Hepatocyte (in vitro differentiated cells): ENCODE results near the gene TRIM16.
"Not testable (repeated sequence)": the region's sequence is repeated elsewhere in the genome, so short reads cannot be mapped to it uniquely, and the experiment has no call there.

Experiments used
- EZH2phosphoT487 ChIP-seq: fragments of 200-600 bp; sonication (generic); IDR thresholded peaks from one replicate; pipeline ENCODE4 v1.6.1; 2018; ENCODE audit warnings: antibody characterized with exemption, mild to moderate bottlenecking, low read depth, moderate library complexity; ENCODE audit not compliant: unreplicated experiment, severe bottlenecking
- TF ChIP-seq, protein P1 (sequence below): fragments of 200-600 bp; sonication (generic); IDR thresholded peaks from 2 replicates; pipeline ENCODE4 v1.5.1; 2016; ENCODE audit warnings: antibody characterized with exemption, mild to moderate bottlenecking; ENCODE audit not compliant: poor library complexity

DNA sequence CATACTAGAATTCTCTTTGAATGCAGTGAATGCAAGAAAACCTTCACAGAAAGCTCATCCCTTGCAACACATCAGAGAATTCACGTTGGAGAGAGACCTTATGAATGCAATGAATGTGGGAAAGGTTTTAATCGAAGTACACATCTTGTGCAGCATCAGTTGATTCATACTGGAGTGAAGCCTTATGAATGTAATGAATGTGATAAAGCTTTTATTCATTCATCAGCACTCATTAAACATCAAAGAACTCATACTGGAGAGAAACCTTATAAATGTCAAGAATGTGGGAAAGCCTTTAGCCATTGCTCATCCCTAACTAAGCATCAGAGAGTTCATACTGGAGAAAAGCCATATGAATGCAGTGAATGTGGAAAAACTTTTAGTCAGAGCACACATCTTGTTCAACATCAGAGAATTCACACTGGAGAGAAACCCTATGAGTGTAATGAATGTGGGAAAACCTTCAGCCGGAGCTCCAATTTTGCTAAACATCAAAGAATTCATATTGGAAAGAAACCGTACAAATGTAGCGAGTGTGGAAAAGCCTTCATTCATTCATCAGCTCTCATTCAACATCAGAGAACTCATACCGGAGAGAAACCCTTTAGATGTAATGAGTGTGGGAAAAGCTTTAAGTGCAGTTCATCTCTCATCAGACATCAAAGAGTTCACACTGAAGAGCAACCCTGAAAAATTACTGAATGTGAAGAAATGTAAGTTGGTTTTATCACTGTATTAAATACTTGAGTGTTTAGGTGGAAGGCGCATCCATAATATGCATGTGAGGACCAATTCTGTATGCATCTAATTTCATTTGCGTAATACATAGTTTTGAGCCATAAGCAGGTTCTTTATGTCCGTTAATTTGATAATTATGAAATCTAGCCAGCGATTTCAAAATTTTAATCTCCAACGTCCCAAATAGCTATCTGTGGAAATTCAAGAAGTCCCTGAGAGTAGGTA is 32.8 kb upstream of the TRIM16 start:
- not testable (repeated sequence) for TF ChIP-seq EZH2phosphoT487
- TF ChIP-seq, protein P1, sequence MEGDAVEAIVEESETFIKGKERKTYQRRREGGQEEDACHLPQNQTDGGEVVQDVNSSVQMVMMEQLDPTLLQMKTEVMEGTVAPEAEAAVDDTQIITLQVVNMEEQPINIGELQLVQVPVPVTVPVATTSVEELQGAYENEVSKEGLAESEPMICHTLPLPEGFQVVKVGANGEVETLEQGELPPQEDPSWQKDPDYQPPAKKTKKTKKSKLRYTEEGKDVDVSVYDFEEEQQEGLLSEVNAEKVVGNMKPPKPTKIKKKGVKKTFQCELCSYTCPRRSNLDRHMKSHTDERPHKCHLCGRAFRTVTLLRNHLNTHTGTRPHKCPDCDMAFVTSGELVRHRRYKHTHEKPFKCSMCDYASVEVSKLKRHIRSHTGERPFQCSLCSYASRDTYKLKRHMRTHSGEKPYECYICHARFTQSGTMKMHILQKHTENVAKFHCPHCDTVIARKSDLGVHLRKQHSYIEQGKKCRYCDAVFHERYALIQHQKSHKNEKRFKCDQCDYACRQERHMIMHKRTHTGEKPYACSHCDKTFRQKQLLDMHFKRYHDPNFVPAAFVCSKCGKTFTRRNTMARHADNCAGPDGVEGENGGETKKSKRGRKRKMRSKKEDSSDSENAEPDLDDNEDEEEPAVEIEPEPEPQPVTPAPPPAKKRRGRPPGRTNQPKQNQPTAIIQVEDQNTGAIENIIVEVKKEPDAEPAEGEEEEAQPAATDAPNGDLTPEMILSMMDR, result not testable (repeated sequence)
